Skeletal muscle tissue (tissue), 1 donor: ENCODE results near the gene SCNN1B. TPM values are rescaled to one million over a fixed set of nuclear protein-coding genes. Genes with fewer than 3 reads are reported as not detected.

ENCODE experiments used
- total RNA-seq: library from RNA; depleted of rRNA; stranded (reverse); fragments of >200 nt; gene quantifications from one replicate; pipeline ENCODE4 v1.2.3, GENCODE V29; 2014

SCNN1B gene
- total RNA-seq, 1 donor from 2014 or later: not detected

Other genes starting within 250 kb of the SCNN1B start
- gene USP31, start 152.8 kb upstream of the SCNN1B start, total RNA-seq: 8.9 TPM
- not detected for gene SCNN1G, start 119.6 kb upstream of the SCNN1B start, total RNA-seq
- gene COG7, start 150.9 kb downstream of the SCNN1B start, total RNA-seq: 12.5 TPM
- gene GGA2, start 208.2 kb downstream of the SCNN1B start, total RNA-seq: 31.8 TPM